ENCODE data around the gene EFCAB5. TPM values are rescaled to one million over a fixed set of nuclear protein-coding genes. Genes with fewer than 3 reads are reported as not detected.
"Not testable (repeated sequence)": the region's sequence is repeated elsewhere in the genome, so short reads cannot be mapped to it uniquely, and the experiment has no call there.

Gene EFCAB5
- total and polyA plus RNA-seq, 7 experiments from 2014 or later = 0.25 to 2.4 (median 1.0) TPM; not detected in 1

GRCh38 chr17:29949696-29950095, 8.3 kb downstream of the EFCAB5 start:
- Histone ChIP-seq H3K9me3 (ENCODE audit: control insufficient read depth in 2 of 3, low read length in 3 of 3) (peaks cover 0 to 6% (median 0%) of the 10 kb centered on the region in 3 experiments), H3K36me3 (ENCODE audit: control insufficient read depth in 2 of 3, insufficient read depth in 3 of 3, low read length in 3 of 3) (no peaks in the 10 kb centered on the region), H3K27me3 (ENCODE audit: control insufficient read depth in 2 of 2, insufficient read depth in 2 of 2, low read length in 2 of 2) (no peaks in the 10 kb centered on the region), H3K27ac (ENCODE audit: low read depth, low read length) (no peak overlapping the region), H3K4me1 (ENCODE audit: control insufficient read depth in 2 of 2, insufficient read depth in 2 of 2, low read length in 2 of 2) (no peaks in the 10 kb centered on the region), H3K4me3 (ENCODE audit: low read length) (no peak overlapping the region)
- intact Hi-C loops (cut with micrococcal nuclease) = no loop called here
- POLR2A ChIA-PET = no interaction called here
- Mint-ChIP-seq H3K36me3 (peaks cover 6 to 11% (median 7%) of the 10 kb centered on the region in 5 donors), H3K9me3 (peaks cover 0 to 20% (median 10%) of the 10 kb centered on the region in 11 donors), H3K4me1 (peaks cover 0 to 9% (median 8%) of the 10 kb centered on the region in 7 donors), H3K27me3 (peaks cover 0 to 3% (median 0%) of the 10 kb centered on the region in 5 donors), H3K27ac (no peak overlapping the region), H3K4me3 (no peak overlapping the region)
- ATAC-seq (no peak), DNase-seq (no peak)
- CTCF ChIA-PET = no interaction called here

- peaks cover 0 to 27% (median 13%) of the 10 kb centered on the region in 11 donors for H3K9me3 Mint-ChIP-seq
- DNase-seq (no peak), ATAC-seq (no peak)
- no peaks in the 10 kb centered on the region for H3K36me3 ChIP-seq (ENCODE audit: control insufficient read depth in 2 of 3, insufficient read depth in 3 of 3, low read length in 3 of 3)
- intact Hi-C loops (cut with micrococcal nuclease) = no loop called here
- H3K4me3 ChIP-seq (ENCODE audit: low read length) = no peak overlapping the region
- peaks cover 5 to 12% (median 7%) of the 10 kb centered on the region in 5 donors for H3K36me3 Mint-ChIP-seq
- H3K4me1 ChIP-seq (ENCODE audit: control insufficient read depth in 2 of 2, insufficient read depth in 2 of 2, low read length in 2 of 2) = no peaks in the 10 kb centered on the region
- ChIA-PET POLR2A (no interaction called here), CTCF (interaction anchor here (1.2 kb wide), 1 partner anchor 145 kb away, joined by 4 read pairs; no protein-coding TSS in a partner anchor)
- peaks cover 0 to 7% (median 0%) of the 10 kb centered on the region in 3 experiments for H3K9me3 ChIP-seq (ENCODE audit: control insufficient read depth in 2 of 3, low read length in 3 of 3)
- H3K27ac ChIP-seq (ENCODE audit: low read depth, low read length) = no peak overlapping the region
- H3K4me1 Mint-ChIP-seq = peaks cover 0 to 3% (median 0%) of the 10 kb centered on the region in 7 donors
- no peaks in the 10 kb centered on the region for H3K27me3 ChIP-seq (ENCODE audit: control insufficient read depth in 2 of 2, insufficient read depth in 2 of 2, low read length in 2 of 2)
- H3K4me3 Mint-ChIP-seq = no peak overlapping the region
- H3K27ac Mint-ChIP-seq = no peak overlapping the region
- no peaks in the 10 kb centered on the region for H3K27me3 Mint-ChIP-seq
These were observed 13.0 kb downstream of the EFCAB5 start for GRCh38 chr17:29954405-29954804.

DNA sequence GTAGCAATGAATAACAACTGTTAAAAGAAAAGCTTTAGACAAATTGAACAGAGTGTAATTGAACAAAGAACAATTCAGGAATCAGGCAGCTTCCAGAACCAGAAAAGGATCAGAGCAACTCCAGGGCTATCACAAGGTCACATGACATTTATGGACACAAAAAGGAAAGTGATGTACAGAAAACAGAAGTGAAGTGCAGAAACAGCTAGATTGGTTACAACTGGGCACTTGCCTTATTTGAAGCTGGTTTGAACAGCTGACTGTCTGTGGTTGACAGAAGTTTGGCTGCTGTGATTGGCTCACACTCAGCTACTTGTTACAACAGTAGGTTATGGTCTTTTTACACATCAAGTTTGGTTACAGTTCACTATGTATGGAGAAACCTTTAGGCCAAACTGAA, 14.8 kb downstream of the EFCAB5 start:
- H3K9me3 Mint-ChIP-seq = peaks cover 0 to 27% (median 13%) of the 10 kb centered on the region in 11 donors
- ChIA-PET CTCF (interaction anchor here (1.3 kb wide), 1 partner anchor 25 kb away, joined by 3 read pairs; no protein-coding TSS in a partner anchor), POLR2A (interaction anchor here (0.8 kb wide), 1 partner anchor 411 kb away, joined by 3 read pairs; no protein-coding TSS in a partner anchor)
- no peak overlapping the region for H3K4me3 ChIP-seq (ENCODE audit: low read length)
- no peak overlapping the region for H3K27ac ChIP-seq (ENCODE audit: low read depth, low read length)
- peaks cover 0 to 7% (median 0%) of the 10 kb centered on the region in 3 experiments for H3K9me3 ChIP-seq (ENCODE audit: control insufficient read depth in 2 of 3, low read length in 3 of 3)
- no peak overlapping the region for H3K4me3 Mint-ChIP-seq
- H3K4me1 ChIP-seq (ENCODE audit: control insufficient read depth in 2 of 2, insufficient read depth in 2 of 2, low read length in 2 of 2) = no peaks in the 10 kb centered on the region
- H3K27me3 ChIP-seq (ENCODE audit: control insufficient read depth in 2 of 2, insufficient read depth in 2 of 2, low read length in 2 of 2) = no peaks in the 10 kb centered on the region
- no peak overlapping the region for H3K27ac Mint-ChIP-seq
- peaks cover 5 to 12% (median 7%) of the 10 kb centered on the region in 5 donors for H3K36me3 Mint-ChIP-seq
- DNase-seq = no peak
- ATAC-seq = no peak
- H3K4me1 Mint-ChIP-seq = no peaks in the 10 kb centered on the region
- intact Hi-C loops (cut with micrococcal nuclease) = no loop called here
- peaks cover 0 to 2% (median 0%) of the 10 kb centered on the region in 5 donors for H3K27me3 Mint-ChIP-seq
- H3K36me3 ChIP-seq (ENCODE audit: control insufficient read depth in 2 of 3, insufficient read depth in 3 of 3, low read length in 3 of 3) = no peaks in the 10 kb centered on the region

GRCh38 chr17:29957488-29957887, 16.1 kb downstream of the EFCAB5 start:
- H3K4me3 Mint-ChIP-seq; intact Hi-C loops (cut with micrococcal nuclease); H3K4me3 ChIP-seq (ENCODE audit: low read length); H3K36me3 ChIP-seq (ENCODE audit: control insufficient read depth in 2 of 3, insufficient read depth in 3 of 3, low read length in 3 of 3); H3K4me1 ChIP-seq (ENCODE audit: control insufficient read depth in 2 of 2, insufficient read depth in 2 of 2, low read length in 2 of 2); H3K27me3 ChIP-seq (ENCODE audit: control insufficient read depth in 2 of 2, insufficient read depth in 2 of 2, low read length in 2 of 2); ATAC-seq; H3K9me3 ChIP-seq (ENCODE audit: control insufficient read depth in 2 of 3, low read length in 3 of 3); H3K27ac ChIP-seq (ENCODE audit: low read depth, low read length); H3K4me1 Mint-ChIP-seq; H3K27me3 Mint-ChIP-seq; DNase-seq; H3K27ac Mint-ChIP-seq: not testable (repeated sequence)
- H3K36me3 Mint-ChIP-seq = peaks cover 5 to 14% (median 7%) of the 10 kb centered on the region in 5 donors
- POLR2A ChIA-PET = interaction anchor here (0.7 kb wide), 1 partner anchor 27 kb away, joined by 3 read pairs; no protein-coding TSS in a partner anchor
- H3K9me3 Mint-ChIP-seq = peaks cover 0 to 28% (median 13%) of the 10 kb centered on the region in 11 donors
- CTCF ChIA-PET = interaction anchor here (1.3 kb wide), 1 partner anchor 26 kb away, joined by 3 read pairs; no protein-coding TSS in a partner anchor

DNA sequence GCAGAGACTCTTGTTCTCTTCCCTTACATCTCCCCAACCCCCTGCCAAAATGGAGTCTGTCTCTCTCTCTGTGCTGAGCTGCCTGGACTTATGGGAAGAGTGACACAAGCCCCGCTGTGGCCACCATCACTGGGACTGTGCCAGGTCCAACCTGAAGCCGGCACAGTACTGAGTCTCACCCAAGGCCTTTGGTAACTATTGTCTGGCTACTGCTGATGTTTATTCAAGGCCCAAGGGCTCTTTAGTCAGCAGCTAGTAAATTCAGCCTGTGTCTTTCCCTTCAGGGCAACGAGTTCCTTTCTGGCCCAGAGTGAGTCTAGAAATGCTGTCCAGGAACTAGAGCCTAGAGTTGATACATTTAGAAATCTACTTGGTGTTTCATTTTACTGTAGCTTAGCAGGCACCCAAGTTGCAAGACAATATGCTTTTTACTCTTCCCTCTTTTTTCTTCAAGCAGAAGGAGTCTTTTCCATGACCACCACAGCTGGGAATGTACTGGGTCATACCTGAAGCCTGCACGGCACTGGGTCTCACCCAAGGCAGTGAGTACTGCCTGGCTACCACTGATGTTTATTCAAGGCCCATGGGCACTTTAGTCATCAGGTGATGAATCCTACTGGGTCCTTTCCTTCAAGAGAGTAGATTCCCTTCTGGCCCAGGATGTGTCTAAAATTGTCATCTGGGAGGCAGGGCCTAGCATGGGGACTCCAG, 17.7 kb downstream of the EFCAB5 start:
- H3K4me3 ChIP-seq (ENCODE audit: low read length) = no peak overlapping the region
- peaks cover 0 to 7% (median 0%) of the 10 kb centered on the region in 3 experiments for H3K9me3 ChIP-seq (ENCODE audit: control insufficient read depth in 2 of 3, low read length in 3 of 3)
- peaks cover 0 to 13% (median 0%) of the 10 kb centered on the region in 5 donors for H3K27me3 Mint-ChIP-seq
- H3K4me1 ChIP-seq (ENCODE audit: control insufficient read depth in 2 of 2, insufficient read depth in 2 of 2, low read length in 2 of 2) = no peaks in the 10 kb centered on the region
- H3K27ac ChIP-seq (ENCODE audit: low read depth, low read length) = no peak overlapping the region
- DNase-seq (no peak), ATAC-seq (no peak)
- no peaks in the 10 kb centered on the region for H3K27me3 ChIP-seq (ENCODE audit: control insufficient read depth in 2 of 2, insufficient read depth in 2 of 2, low read length in 2 of 2)
- no peak overlapping the region for H3K4me3 Mint-ChIP-seq
- ChIA-PET POLR2A (no interaction called here), CTCF (no interaction called here)
- intact Hi-C loops (cut with micrococcal nuclease) = no loop called here
- no peak overlapping the region for H3K27ac Mint-ChIP-seq
- H3K36me3 Mint-ChIP-seq = peaks cover 0 to 11% (median 0%) of the 10 kb centered on the region in 5 donors
- H3K4me1 Mint-ChIP-seq = no peaks in the 10 kb centered on the region
- H3K36me3 ChIP-seq (ENCODE audit: control insufficient read depth in 2 of 3, insufficient read depth in 3 of 3, low read length in 3 of 3) = no peaks in the 10 kb centered on the region
- H3K9me3 Mint-ChIP-seq = peaks cover 0 to 19% (median 2%) of the 10 kb centered on the region in 11 donors

DNA sequence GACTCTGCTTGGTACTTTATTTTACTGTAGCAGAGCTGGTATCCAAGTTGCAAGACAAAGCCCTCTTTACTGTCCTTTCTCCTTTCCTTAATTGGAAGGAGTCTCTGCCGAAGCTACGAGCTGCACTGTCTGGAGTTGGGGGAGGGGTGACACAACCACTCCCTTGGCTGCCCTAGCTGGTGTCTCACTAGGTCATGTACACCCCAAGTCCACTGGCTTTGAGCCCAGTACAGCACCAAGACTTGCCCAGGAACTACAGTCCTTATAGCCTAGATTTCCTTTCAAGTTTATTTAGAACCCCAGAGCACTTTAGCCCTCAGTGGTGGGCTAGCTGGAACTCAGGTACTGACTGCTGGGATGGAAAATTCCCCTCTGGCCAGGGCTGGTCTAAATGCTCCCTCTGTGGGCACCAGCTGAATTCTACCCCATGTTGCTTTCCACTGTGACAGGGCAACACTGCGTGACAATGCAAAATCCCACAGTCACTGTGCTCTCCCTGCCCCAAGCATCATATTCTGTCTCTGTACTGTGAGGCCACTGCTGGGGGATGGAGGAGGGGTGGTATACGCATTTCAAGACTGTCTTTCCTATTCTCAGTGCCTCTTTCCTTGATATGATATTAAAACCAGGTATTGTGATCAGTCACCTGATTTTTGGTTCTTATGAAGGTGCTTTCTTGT, 18.4 kb downstream of the EFCAB5 start:
- Histone ChIP-seq H3K9me3 (ENCODE audit: control insufficient read depth in 2 of 3, low read length in 3 of 3) (no peaks in the 10 kb centered on the region), H3K27ac (ENCODE audit: low read depth, low read length) (no peak overlapping the region), H3K36me3 (ENCODE audit: control insufficient read depth in 2 of 3, insufficient read depth in 3 of 3, low read length in 3 of 3) (no peaks in the 10 kb centered on the region), H3K4me3 (ENCODE audit: low read length) (no peak overlapping the region), H3K4me1 (ENCODE audit: control insufficient read depth in 2 of 2, insufficient read depth in 2 of 2, low read length in 2 of 2) (no peaks in the 10 kb centered on the region), H3K27me3 (ENCODE audit: control insufficient read depth in 2 of 2, insufficient read depth in 2 of 2, low read length in 2 of 2) (no peaks in the 10 kb centered on the region)
- no peak for ATAC-seq
- DNase-seq = no peak
- intact Hi-C loops (cut with micrococcal nuclease) = no loop called here
- Mint-ChIP-seq H3K27me3 (peaks cover 0 to 13% (median 0%) of the 10 kb centered on the region in 5 donors), H3K36me3 (peaks cover 0 to 11% (median 0%) of the 10 kb centered on the region in 5 donors), H3K9me3 (peaks cover 0 to 15% (median 4%) of the 10 kb centered on the region in 11 donors), H3K27ac (no peak overlapping the region), H3K4me3 (no peak overlapping the region), H3K4me1 (no peaks in the 10 kb centered on the region)
- ChIA-PET POLR2A (no interaction called here), CTCF (no interaction called here)

Measured in naive thymus-derived CD4-positive, alpha-beta T cell (primary cell).